Panc1 (cell line): ENCODE measurements around the gene TIE1.

Experiments used
- CTCF ChIP-seq: fragments of 450-650 bp; IDR thresholded peaks from 2 replicates; pipeline ENCODE4 v1.5.1; 2017; ENCODE audit warnings: mild to moderate bottlenecking
- POLR2AphosphoS5 ChIP-seq: IDR thresholded peaks from 2 replicates; pipeline ENCODE4 v1.6.1; 2012; ENCODE audit warnings: mild to moderate bottlenecking, low read depth, low read length, moderate library complexity
- REST ChIP-seq, 2 experiments: IDR thresholded peaks; 2 replicates each; pipeline ENCODE4 v1.6.1; 2011 to 2012; ENCODE audit warnings: low read depth in 2 of 2, control low read depth in 1 of 2, low read length in 1 of 2, mild to moderate bottlenecking in 1 of 2, moderate library complexity in 1 of 2; ENCODE audit not compliant: insufficient read depth in 1 of 2
- SIN3A ChIP-seq: IDR thresholded peaks from 2 replicates; pipeline ENCODE4 v1.6.1; 2012; ENCODE audit warnings: low read depth, mild to moderate bottlenecking, low read length, moderate library complexity, borderline replicate concordance; ENCODE audit not compliant: insufficient read depth
- TCF7L2 ChIP-seq: IDR thresholded peaks from 2 replicates; pipeline ENCODE4 v1.6.1; 2011; ENCODE audit warnings: mild to moderate bottlenecking, low read depth, low read length, inconsistent platforms

GRCh38 chr1:43252225-43252624 is 48.6 kb upstream of the TIE1 start:
- TF ChIP-seq CTCF (no peak), REST (IDR thresholded peaks at IDR 0.05; ENCODE audit: insufficient read depth in 1 of 2, low read depth in 2 of 2, low read length in 1 of 2) (no peak), POLR2AphosphoS5 (no peak), SIN3A (no peak), TCF7L2 (no peak)
